Measurements from ENCODE around the gene TNS1. TPM values are rescaled to one million over a fixed set of nuclear protein-coding genes. Genes with fewer than 3 reads are reported as not detected.

TNS1 gene
- total RNA-seq, 1 donor from 2014 or later, result 505 TPM

GRCh38 chr2:217934321-217935131 lies 68.3 kb downstream of the TNS1 start:
- Histone ChIP-seq H3K9me3 (no peaks in the 10 kb centered on the region), H3K4me1 (peaks cover 100% of the 10 kb centered on the region), H3K36me3 (peaks cover 16% of the 10 kb centered on the region), H3K4me3 (peak overlapping the region; percentile 40), H3K27me3 (ENCODE audit: low read depth) (no peaks in the 10 kb centered on the region), H3K27ac (peak overlapping the region; percentile 92)
- intact Hi-C loops (cut with DNase I), result no loop called here
- TF ChIP-seq CTCF (IDR thresholded peaks at IDR 0.05), result no peak
- ATAC-seq, result peak; percentile 28 to 45
- DNase-seq, result peak; percentile 74

- no peak for ATAC-seq
- H3K4me1 ChIP-seq, result peaks cover 100% of the 10 kb centered on the region
These were observed 69.2 kb downstream of the TNS1 start for GRCh38 chr2:217933617-217933993.

GRCh38 chr2:217932803-217933616 lies 69.8 kb downstream of the TNS1 start:
- intact Hi-C loops (cut with DNase I), result no loop called here
- peak overlapping the region; percentile 92 for H3K27ac ChIP-seq
- H3K4me1 ChIP-seq, result peaks cover 100% of the 10 kb centered on the region
- H3K27me3 ChIP-seq (ENCODE audit: low read depth), result no peaks in the 10 kb centered on the region
- no peaks in the 10 kb centered on the region for H3K9me3 ChIP-seq
- TF ChIP-seq CTCF (IDR thresholded peaks at IDR 0.05), result no peak
- peaks cover 9% of the 10 kb centered on the region for H3K36me3 ChIP-seq
- ATAC-seq, result no peak
- DNase-seq, result peak; percentile 41
- H3K4me3 ChIP-seq, result peak overlapping the region; percentile 40

More at GRCh38 chr2:217933617-217933993, 69.2 kb downstream of the TNS1 start:
- intact Hi-C loops (cut with DNase I), result no loop called here
- Histone ChIP-seq H3K4me3 (peak overlapping the region; percentile 40), H3K27me3 (ENCODE audit: low read depth) (no peaks in the 10 kb centered on the region), H3K36me3 (peaks cover 15% of the 10 kb centered on the region), H3K9me3 (no peaks in the 10 kb centered on the region), H3K27ac (peak overlapping the region; percentile 92)
- no peak for TF ChIP-seq CTCF (IDR thresholded peaks at IDR 0.05)
- DNase-seq, result no peak

- DNase-seq (no peak), ATAC-seq (no peak)
- peak overlapping the region; percentile 92 for H3K27ac ChIP-seq
- H3K36me3 ChIP-seq, result peaks cover 8% of the 10 kb centered on the region
- no peaks in the 10 kb centered on the region for H3K9me3 ChIP-seq
- no peak for TF ChIP-seq CTCF (IDR thresholded peaks at IDR 0.05)
- no peaks in the 10 kb centered on the region for H3K27me3 ChIP-seq (ENCODE audit: low read depth)
- H3K4me3 ChIP-seq, result no peak overlapping the region
- peaks cover 100% of the 10 kb centered on the region for H3K4me1 ChIP-seq
- intact Hi-C loops (cut with DNase I), result no loop called here
These were observed 70.8 kb downstream of the TNS1 start for GRCh38 chr2:217931846-217932560.
